SK-N-SH (cell line): ENCODE measurements around the gene ERN1.

Experiments used
- CHD2 ChIP-seq: fragments of 150-350 bp; IDR thresholded peaks from 2 replicates; pipeline ENCODE4 v1.6.1; 2018; ENCODE audit warnings: low read length; ENCODE audit not compliant: partially characterized antibody
- CTCF ChIP-seq: fragments of 200-600 bp; sonication (generic); IDR thresholded peaks from 2 replicates; pipeline ENCODE4 v1.6.1; 2017; ENCODE audit warnings: antibody characterized with exemption, mild to moderate bottlenecking, moderate library complexity
- RFX5 ChIP-seq: IDR thresholded peaks from 2 replicates; pipeline ENCODE4 v1.6.1; 2012; ENCODE audit warnings: mild to moderate bottlenecking, improper control_type of control experiment, low read length
- TCF12 ChIP-seq: IDR thresholded peaks from 2 replicates; pipeline ENCODE4 v1.4.0; 2012

DNA sequence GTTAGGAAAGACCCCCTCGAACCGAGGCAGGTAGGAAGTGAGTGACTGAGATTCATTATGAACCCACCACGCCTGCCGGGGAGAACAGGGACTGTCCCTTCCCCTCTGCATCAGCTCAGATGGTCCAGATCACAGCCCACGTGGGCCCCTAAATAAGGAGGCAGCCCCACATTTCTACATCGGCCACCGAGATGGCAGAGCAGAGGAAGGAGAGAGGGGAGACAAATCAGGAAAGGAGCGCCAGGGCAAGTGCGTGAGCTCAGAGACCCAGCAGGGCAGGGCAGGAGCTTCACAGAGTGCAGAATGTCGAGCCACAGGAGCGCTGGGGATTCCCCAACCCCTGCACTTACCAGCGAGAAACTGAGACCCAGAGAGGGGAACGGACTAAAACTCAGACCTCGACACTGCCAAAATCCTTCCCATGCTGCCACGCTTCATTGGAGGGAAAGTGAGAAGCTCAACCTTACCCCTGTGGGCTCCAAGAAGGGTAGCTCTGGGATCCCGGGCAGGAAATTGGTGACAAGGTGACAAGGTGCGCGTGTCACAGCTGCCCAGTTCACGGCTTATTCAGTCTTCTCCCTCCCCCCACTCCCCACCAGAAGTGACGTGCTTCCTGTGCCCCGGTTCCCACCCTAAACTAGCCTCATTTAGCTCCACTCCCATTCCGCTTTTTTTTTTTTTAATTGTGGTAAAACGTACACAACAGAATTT is 109.7 kb downstream of the ERN1 start, which contains the start of gene ICAM2:
- TF ChIP-seq RFX5 (no peak), CTCF (no peak), TCF12 (no peak), CHD2 (no peak)
